PC-9 (cell line): Measurements from ENCODE around the gene SEBOX. TPM values are rescaled to one million over a fixed set of nuclear protein-coding genes. Genes with fewer than 3 reads are reported as not detected.

Experiments
- BruUV-seq: library from RNA; stranded (reverse); fragments of 400-500 nt; replicated peaks from 2 replicates; lab custom pipeline; 2021; lab: Mats Ljungman, UMichigan
- CTCF ChIA-PET: fragments of 300-600 bp; sonication (Branson Sonifier 250); formaldehyde crosslinking; loops from one replicate; lab custom pipeline; 2022; ENCODE audit warnings: antibody characterized with exemption; lab: Charles Lee
- POLR2A ChIA-PET: fragments of 300-600 bp; sonication (Branson Sonifier 250); formaldehyde crosslinking; loops from one replicate; lab custom pipeline; 2022; ENCODE audit warnings: antibody characterized with exemption; ENCODE audit not compliant: unreplicated experiment; lab: Charles Lee
- DNase-seq, 2 experiments: peaks; one replicate each; pipeline versions ENCODE4 v3.0.0 to v3.0.0-alpha.2; 2015 to 2022; ENCODE audit warnings: mixed read lengths in 1 of 2
- H2AFZ ChIP-seq: fragments of 200-600 bp; sonication (generic); 2 replicates; pipeline ENCODE4 v1.8.1; 2017; ENCODE audit warnings: antibody characterized with exemption
- H3F3A ChIP-seq: fragments of 200-600 bp; sonication (generic); 2 replicates; pipeline ENCODE4 v1.8.1; 2017; ENCODE audit warnings: antibody characterized with exemption, mild to moderate bottlenecking, low read depth; ENCODE audit not compliant: insufficient read depth
- H3K27ac ChIP-seq: fragments of 200-600 bp; sonication (generic); 2 replicates; pipeline ENCODE4 v1.6.1; 2016; ENCODE audit warnings: mixed run types
- H3K27me3 ChIP-seq: fragments of 200-600 bp; sonication (generic); 2 replicates; pipeline ENCODE4 v1.6.1; 2016; ENCODE audit warnings: low read depth, mixed run types; ENCODE audit not compliant: insufficient read depth
- H3K36me3 ChIP-seq: fragments of 200-600 bp; sonication (generic); 2 replicates; pipeline ENCODE4 v1.6.1; 2016; ENCODE audit warnings: low read depth, mixed run types
- H3K4me1 ChIP-seq: fragments of 200-600 bp; sonication (generic); replicated peaks from 2 replicates; pipeline ENCODE4 v1.6.1; 2016; ENCODE audit warnings: mixed run types; ENCODE audit not compliant: insufficient read depth
- H3K4me2 ChIP-seq: fragments of 200-600 bp; sonication (generic); 2 replicates; pipeline ENCODE4 v1.6.1; 2017; ENCODE audit warnings: mixed run types
- H3K4me3 ChIP-seq: fragments of 200-600 bp; sonication (generic); 2 replicates; pipeline ENCODE4 v1.6.1; 2016; ENCODE audit warnings: mixed run types
- H3K79me2 ChIP-seq: fragments of 200-600 bp; sonication (generic); 2 replicates; pipeline ENCODE4 v1.6.1; 2017; ENCODE audit warnings: low read depth, mixed run types
- H3K9me2 ChIP-seq: fragments of 200-600 bp; sonication (generic); 2 replicates; pipeline ENCODE4 v1.8.1; 2017; ENCODE audit warnings: mild to moderate bottlenecking; ENCODE audit not compliant: insufficient read depth
- H3K9me3 ChIP-seq: fragments of 200-600 bp; sonication (generic); 2 replicates; pipeline ENCODE4 v1.8.1; 2016; ENCODE audit warnings: low read depth; ENCODE audit not compliant: insufficient read depth
- H4K20me1 ChIP-seq: fragments of 200-600 bp; sonication (generic); 2 replicates; pipeline ENCODE4 v1.8.1; 2017; ENCODE audit not compliant: insufficient read depth
- EZH2 ChIP-seq: fragments of 200-600 bp; sonication (generic); IDR thresholded peaks from 2 replicates; pipeline ENCODE4 v1.8.0; 2017; ENCODE audit warnings: antibody characterized with exemption, low read depth
- intact Hi-C: fragments of 100-400 bp; cut with micrococcal nuclease; formaldehyde crosslinking; loops from one replicate; pipeline ENCODE4 v1.10.0; 2022; ENCODE audit not compliant: unreplicated experiment
- total RNA-seq: library from RNA; stranded (reverse); gene quantifications from 2 replicates; pipeline ENCODE4 v1.2.3, GENCODE V29; 2021
- TF ChIP-seq, protein P1 (sequence below): fragments of 200-600 bp; sonication (generic); conservative IDR thresholded peaks from 2 replicates; pipeline ENCODE4 v1.6.1; 2017; ENCODE audit warnings: mixed run types, antibody characterized with exemption, mild to moderate bottlenecking, moderate library complexity

The SEBOX gene
- total RNA-seq, 1 experiment from 2014 or later, result not detected

DNA sequence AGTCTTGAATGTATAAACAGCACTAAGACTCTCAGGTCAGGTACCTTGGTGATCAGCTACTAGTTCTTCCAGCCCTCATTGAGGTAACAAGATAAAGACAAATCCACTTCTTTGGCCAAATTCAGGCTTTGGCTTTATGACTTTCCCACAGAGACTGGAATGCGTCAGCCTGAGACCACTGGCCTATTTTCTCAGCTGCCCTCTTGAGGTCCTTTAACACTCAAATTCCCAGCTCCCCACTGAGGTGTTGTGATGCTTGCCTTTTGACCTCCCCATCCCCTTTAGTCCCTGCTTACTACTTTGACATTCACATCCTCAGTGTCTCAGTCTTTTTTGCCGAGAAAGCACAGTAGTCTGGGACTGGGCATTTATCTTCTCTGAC, 18.8 kb downstream of the SEBOX start:
- intact Hi-C loops, result no loop called here
- H3K4me2 ChIP-seq, result peak overlapping the region; percentile 39
- H3K27me3 ChIP-seq, result no peaks in the 10 kb centered on the region
- no peaks in the 10 kb centered on the region for H3K9me3 ChIP-seq
- DNase-seq, result no peak
- H3K9me2 ChIP-seq, result no peaks in the 10 kb centered on the region
- ChIA-PET POLR2A (interaction anchor here (0.8 to 2.5 kb wide), 2 partner anchors 11 to 71 kb away, joined by 3 to 42 read pairs; partner anchors contain the start of genes IFT20 and TNFAIP1), CTCF (interaction anchor here (0.6 to 0.7 kb wide), 2 partner anchors 37 to 541 kb away, joined by 4 read pairs; no protein-coding TSS in a partner anchor)
- H2AFZ ChIP-seq, result no peak overlapping the region
- no peaks in the 10 kb centered on the region for H3K79me2 ChIP-seq
- peaks cover 56% of the 10 kb centered on the region for H3F3A ChIP-seq
- peaks cover 24% of the 10 kb centered on the region for H3K36me3 ChIP-seq
- BruUV-seq, result TSS peak; percentile 17
- no peak overlapping the region for H3K4me3 ChIP-seq
- H3K27ac ChIP-seq, result peak overlapping the region; percentile 72
- TF ChIP-seq, protein P1, sequence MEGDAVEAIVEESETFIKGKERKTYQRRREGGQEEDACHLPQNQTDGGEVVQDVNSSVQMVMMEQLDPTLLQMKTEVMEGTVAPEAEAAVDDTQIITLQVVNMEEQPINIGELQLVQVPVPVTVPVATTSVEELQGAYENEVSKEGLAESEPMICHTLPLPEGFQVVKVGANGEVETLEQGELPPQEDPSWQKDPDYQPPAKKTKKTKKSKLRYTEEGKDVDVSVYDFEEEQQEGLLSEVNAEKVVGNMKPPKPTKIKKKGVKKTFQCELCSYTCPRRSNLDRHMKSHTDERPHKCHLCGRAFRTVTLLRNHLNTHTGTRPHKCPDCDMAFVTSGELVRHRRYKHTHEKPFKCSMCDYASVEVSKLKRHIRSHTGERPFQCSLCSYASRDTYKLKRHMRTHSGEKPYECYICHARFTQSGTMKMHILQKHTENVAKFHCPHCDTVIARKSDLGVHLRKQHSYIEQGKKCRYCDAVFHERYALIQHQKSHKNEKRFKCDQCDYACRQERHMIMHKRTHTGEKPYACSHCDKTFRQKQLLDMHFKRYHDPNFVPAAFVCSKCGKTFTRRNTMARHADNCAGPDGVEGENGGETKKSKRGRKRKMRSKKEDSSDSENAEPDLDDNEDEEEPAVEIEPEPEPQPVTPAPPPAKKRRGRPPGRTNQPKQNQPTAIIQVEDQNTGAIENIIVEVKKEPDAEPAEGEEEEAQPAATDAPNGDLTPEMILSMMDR, result no peak
- TF ChIP-seq EZH2, result no peak
- H3K4me1 ChIP-seq, result peaks cover 26% of the 10 kb centered on the region
- H4K20me1 ChIP-seq, result 0 out of 2 replicates have a peak, but pooled peaks cover 3% of the 10 kb centered on the region

DNA sequence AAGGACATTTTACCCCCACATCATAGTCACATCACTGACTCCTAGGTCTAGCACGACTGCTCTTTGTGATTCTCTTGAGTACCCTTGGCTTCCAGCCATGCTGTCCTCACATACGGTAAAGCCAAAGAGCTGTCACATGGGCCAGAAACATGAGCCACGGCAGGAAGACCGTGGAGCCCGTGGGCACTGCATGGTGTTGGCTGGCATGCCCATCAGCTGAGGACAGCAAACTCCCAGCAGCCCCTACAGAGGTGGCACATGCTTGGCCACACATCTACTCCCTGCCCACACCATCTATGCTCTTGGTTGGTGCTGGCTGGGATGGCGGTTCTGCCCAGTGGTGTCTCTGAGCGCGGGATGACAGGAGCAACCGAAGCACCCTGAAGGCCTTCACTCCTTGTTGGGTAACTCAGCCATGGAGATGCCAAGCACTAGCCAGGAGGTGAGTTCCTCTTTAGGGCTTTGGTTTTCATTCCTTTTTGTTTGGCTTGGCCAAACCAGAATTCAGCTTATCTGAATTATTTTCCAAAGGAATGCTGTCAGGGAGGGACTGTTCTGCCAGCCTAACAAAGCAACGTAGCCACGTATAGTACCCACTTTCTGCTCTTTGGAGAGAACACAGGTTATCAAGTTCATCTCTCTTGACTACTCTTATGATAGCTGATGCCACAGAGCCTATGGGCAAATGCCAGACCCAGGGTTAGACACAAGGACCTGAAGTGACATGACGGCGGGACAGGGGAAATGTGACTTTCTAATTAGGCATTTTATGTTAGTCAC, 19.4 kb downstream of the SEBOX start:
- H3K79me2 ChIP-seq, result no peaks in the 10 kb centered on the region
- no peak overlapping the region for H3K4me3 ChIP-seq
- POLR2A ChIA-PET, result interaction anchor here (0.7 to 2.5 kb wide), 3 partner anchors 10 to 453 kb away, joined by 3 to 42 read pairs (median 11); partner anchors contain the start of genes IFT20 and TNFAIP1
- peak; percentile 59 to 65 for DNase-seq
- intact Hi-C loops, result no loop called here
- H3K9me2 ChIP-seq, result no peaks in the 10 kb centered on the region
- no peaks in the 10 kb centered on the region for H3K27me3 ChIP-seq
- H3K27ac ChIP-seq, result peak overlapping the region; percentile 72; the same call in 1 of the 2 replicates
- H3K4me2 ChIP-seq, result no peak overlapping the region
- H3F3A ChIP-seq, result peaks cover 56% of the 10 kb centered on the region
- 0 out of 2 replicates have a peak, but pooled peaks cover 3% of the 10 kb centered on the region for H4K20me1 ChIP-seq
- H3K9me3 ChIP-seq, result no peaks in the 10 kb centered on the region
- CTCF ChIA-PET, result interaction anchor here (0.5 to 0.7 kb wide), 3 partner anchors 36 to 541 kb away, joined by 3 to 4 read pairs (median 4); no protein-coding TSS in a partner anchor
- peaks cover 24% of the 10 kb centered on the region for H3K36me3 ChIP-seq
- H2AFZ ChIP-seq, result no peak overlapping the region
- TF ChIP-seq, protein P1, result no peak
- no peak for TF ChIP-seq EZH2
- peaks cover 26% of the 10 kb centered on the region for H3K4me1 ChIP-seq
- BruUV-seq, result no TSS peak

DNA sequence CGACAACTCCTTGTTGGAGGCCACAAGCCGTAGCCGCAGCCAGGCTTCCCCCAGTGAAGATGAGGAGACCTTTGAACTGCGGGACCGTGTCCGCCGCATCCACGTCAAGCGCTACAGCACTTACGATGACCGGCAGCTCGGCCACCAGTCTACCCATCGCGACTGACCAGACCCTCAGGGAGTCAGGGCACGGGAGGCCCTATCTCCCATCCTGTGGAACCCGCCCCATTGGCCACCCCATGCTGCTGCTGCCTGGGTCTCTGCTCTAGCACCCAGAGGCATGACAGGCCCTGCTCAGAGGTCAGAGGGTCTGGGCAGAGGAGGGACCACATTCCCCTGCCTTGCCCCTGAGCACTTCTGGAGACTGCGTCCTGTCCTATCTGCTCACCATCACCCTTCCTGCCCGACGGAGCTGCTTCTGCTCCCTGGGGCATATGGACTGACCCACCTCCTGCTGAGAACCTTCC, 20.5 kb downstream of the SEBOX start:
- no TSS peak for BruUV-seq
- peaks cover 3% of the 10 kb centered on the region; the same call in 1 of the 2 replicates for H4K20me1 ChIP-seq
- H3K4me1 ChIP-seq, result peaks cover 26% of the 10 kb centered on the region
- H3K4me2 ChIP-seq, result no peak overlapping the region
- DNase-seq, result no peak
- no peak overlapping the region for H2AFZ ChIP-seq
- ChIA-PET CTCF (no interaction called here), POLR2A (no interaction called here)
- no peak overlapping the region for H3K4me3 ChIP-seq
- H3K79me2 ChIP-seq, result no peaks in the 10 kb centered on the region
- peaks cover 24% of the 10 kb centered on the region for H3K36me3 ChIP-seq
- no peaks in the 10 kb centered on the region for H3K27me3 ChIP-seq
- no peak overlapping the region for H3K27ac ChIP-seq
- TF ChIP-seq, protein P1, result no peak
- TF ChIP-seq EZH2, result no peak
- H3K9me3 ChIP-seq, result no peaks in the 10 kb centered on the region
- H3F3A ChIP-seq, result peaks cover 47% of the 10 kb centered on the region
- no peaks in the 10 kb centered on the region for H3K9me2 ChIP-seq
- intact Hi-C loops, result no loop called here
